Testis (tissue), 2 donors: ENCODE results near the gene SCAMP5.

Source experiments
- POLR2A ChIP-seq: fragments of 450-650 bp; IDR thresholded peaks from one replicate; pipeline ENCODE4 v1.6.1; 2017; ENCODE audit warnings: antibody characterized with exemption, mild to moderate bottlenecking, moderate library complexity
- TF ChIP-seq, protein P1 (sequence below), 3 experiments: fragments of 450-650 bp in 2 of 3; fragments of 200-600 bp in 1 of 3; sonication (generic) in 1 of 3; IDR thresholded peaks; one replicate each; pipeline ENCODE4 v1.5.1; 2016 to 2019; ENCODE audit warnings: antibody characterized with exemption in 3 of 3, mild to moderate bottlenecking in 2 of 3, moderate library complexity in 1 of 3

DNA sequence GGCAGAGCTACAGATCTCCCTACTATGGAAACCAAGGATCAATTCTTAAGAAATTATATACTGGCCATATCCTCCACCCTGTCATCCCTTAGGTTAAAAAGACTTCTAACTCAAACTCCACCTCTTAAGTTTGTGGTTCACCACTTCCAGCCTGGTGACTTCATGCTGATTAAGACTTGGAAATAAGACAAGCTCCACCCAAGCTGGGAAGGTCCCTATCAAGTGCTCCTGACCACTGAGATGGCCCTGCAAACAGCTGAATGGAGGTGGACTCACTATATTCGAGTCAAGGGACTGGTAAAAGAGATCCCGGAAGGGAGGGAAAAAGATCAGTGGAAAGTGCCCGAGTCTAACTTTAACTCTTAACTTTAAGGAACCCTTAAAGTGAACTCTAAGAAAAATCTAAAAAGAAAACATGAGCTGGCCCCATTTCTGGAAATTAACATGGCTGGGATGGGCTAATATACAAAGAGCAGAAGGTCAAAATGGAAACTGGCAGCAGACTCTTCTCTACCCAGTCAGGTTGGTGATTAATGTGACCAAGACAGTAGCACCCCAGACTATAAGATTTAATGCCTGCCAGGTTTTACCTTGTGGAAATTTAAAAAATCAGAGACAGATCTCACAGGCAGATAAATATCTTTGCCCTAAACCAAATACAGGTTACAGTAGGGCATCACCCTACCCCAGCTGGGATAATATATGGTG, 71.9 kb downstream of the SCAMP5 start:
- no peak for TF ChIP-seq POLR2A
- TF ChIP-seq, protein P1, sequence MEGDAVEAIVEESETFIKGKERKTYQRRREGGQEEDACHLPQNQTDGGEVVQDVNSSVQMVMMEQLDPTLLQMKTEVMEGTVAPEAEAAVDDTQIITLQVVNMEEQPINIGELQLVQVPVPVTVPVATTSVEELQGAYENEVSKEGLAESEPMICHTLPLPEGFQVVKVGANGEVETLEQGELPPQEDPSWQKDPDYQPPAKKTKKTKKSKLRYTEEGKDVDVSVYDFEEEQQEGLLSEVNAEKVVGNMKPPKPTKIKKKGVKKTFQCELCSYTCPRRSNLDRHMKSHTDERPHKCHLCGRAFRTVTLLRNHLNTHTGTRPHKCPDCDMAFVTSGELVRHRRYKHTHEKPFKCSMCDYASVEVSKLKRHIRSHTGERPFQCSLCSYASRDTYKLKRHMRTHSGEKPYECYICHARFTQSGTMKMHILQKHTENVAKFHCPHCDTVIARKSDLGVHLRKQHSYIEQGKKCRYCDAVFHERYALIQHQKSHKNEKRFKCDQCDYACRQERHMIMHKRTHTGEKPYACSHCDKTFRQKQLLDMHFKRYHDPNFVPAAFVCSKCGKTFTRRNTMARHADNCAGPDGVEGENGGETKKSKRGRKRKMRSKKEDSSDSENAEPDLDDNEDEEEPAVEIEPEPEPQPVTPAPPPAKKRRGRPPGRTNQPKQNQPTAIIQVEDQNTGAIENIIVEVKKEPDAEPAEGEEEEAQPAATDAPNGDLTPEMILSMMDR (IDR thresholded peaks at IDR 0.05), result no peak
